Measurements from ENCODE around the gene CSNK1A1L.

The CSNK1A1L gene

DNA sequence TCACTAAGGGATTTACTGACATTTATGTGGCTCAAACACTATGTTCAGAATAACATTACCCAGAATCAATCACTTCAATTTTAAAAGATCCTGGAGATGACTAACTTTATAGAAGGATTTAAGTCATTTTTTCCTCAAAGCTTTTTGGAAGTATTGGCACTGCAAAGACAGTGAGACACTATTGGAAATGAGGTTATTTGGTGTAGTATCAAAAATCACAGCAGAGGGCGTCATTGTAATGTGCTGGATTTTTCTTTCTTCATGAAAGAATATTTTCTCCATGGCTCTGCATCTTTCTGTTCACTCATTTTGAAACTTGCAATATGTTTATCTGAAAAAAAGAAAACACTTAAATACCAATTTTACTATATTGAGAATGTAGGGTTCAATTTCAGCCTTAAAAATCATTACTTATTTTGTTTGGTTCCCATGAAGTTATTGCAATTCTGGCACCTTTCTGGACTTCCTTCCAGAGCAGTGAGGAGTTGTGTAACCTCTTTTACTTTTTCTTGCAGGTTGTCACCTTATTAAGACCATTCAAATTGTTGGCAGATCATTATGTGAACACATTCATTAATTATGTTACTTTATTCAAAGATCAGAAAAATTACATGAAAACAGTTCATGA is 3.7 kb upstream of the CSNK1A1L start:
- H3K4me3 ChIP-seq (ENCODE audit: low read depth, low read length), result no peak overlapping the region
- TF ChIP-seq CTCF (IDR thresholded peaks at IDR 0.05; ENCODE audit: borderline replicate concordance, insufficient read depth, low read depth, low read length), result no peak

DNA sequence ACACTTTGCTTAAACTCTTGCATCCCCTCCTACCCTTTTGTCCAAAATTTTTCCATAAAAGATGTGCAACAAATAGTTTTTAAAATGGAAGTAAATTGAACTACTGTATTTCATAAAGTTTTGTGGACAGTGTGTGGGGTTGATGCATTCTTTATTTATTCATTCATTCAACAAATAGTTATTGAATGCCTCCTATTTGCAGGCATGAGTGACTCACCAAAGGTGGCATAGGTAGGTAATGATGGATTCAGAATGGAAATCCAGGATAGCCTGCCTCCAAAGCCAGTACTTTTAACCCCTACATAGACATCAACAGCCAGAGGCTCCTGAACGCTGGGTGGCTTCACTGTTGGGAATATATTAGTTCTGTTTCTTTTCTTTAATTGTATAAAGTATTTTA is 2.4 kb upstream of the CSNK1A1L start:
- H3K4me3 ChIP-seq (ENCODE audit: low read depth, low read length), result no peak overlapping the region
- no peak for TF ChIP-seq CTCF (IDR thresholded peaks at IDR 0.05; ENCODE audit: borderline replicate concordance, insufficient read depth, low read depth, low read length)

- H3K4me3 ChIP-seq (ENCODE audit: low read depth, low read length), result no peak overlapping the region
- TF ChIP-seq CTCF (IDR thresholded peaks at IDR 0.05; ENCODE audit: borderline replicate concordance, insufficient read depth, low read depth, low read length), result no peak
These were observed 2.0 kb upstream of the CSNK1A1L start for GRCh38 chr13:37107456-37107855.

- H3K4me3 ChIP-seq (ENCODE audit: low read depth, low read length), result no peak overlapping the region
- no peak for TF ChIP-seq CTCF (IDR thresholded peaks at IDR 0.05; ENCODE audit: borderline replicate concordance, insufficient read depth, low read depth, low read length)
These were observed 1.2 kb upstream of the CSNK1A1L start for GRCh38 chr13:37106642-37107041.

DNA sequence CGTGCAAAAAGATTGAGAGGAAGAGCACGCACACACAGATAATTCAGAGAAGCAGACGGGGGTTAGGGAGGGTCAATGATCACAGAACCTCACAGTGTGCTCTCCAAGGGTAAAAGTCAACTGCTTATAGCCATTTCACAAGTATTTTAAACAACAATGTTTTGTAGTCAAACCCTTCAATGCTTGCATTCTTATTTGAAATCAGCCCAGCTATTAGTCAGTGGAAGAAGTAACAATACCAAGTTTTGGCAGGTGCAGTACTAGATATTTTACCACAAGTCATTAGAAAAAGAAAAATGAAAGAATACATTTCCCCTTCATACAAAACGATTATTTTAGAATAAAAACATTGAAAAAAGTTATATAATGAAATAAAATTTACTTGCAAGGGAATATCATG is 2.6 kb downstream of the CSNK1A1L start:
- no peak overlapping the region for H3K4me3 ChIP-seq (ENCODE audit: low read depth, low read length)
- TF ChIP-seq CTCF (IDR thresholded peaks at IDR 0.05; ENCODE audit: borderline replicate concordance, insufficient read depth, low read depth, low read length), result no peak

- no peak overlapping the region for H3K4me3 ChIP-seq (ENCODE audit: low read depth, low read length)
- no peak for TF ChIP-seq CTCF (IDR thresholded peaks at IDR 0.05; ENCODE audit: borderline replicate concordance, insufficient read depth, low read depth, low read length)
These were observed 4.3 kb downstream of the CSNK1A1L start for GRCh38 chr13:37101201-37101600.

GRCh38 chr13:37100731-37101130 is 4.7 kb downstream of the CSNK1A1L start:
- H3K4me3 ChIP-seq (ENCODE audit: low read depth, low read length), result no peak overlapping the region
- TF ChIP-seq CTCF (IDR thresholded peaks at IDR 0.05; ENCODE audit: borderline replicate concordance, insufficient read depth, low read depth, low read length), result no peak

All from GM12875 (cell line).